Hair follicular keratinocyte (primary cell): ENCODE measurements around the gene EMILIN3. TPM values are rescaled to one million over a fixed set of nuclear protein-coding genes. Genes with fewer than 3 reads are reported as not detected.

ENCODE experiments used
- total RNA-seq: library from RNA; depleted of rRNA; stranded (reverse); fragments of >200 nt; gene quantifications from 2 replicates; pipeline ENCODE4 v1.2.3, GENCODE V29; 2015

The EMILIN3 gene, protein sequence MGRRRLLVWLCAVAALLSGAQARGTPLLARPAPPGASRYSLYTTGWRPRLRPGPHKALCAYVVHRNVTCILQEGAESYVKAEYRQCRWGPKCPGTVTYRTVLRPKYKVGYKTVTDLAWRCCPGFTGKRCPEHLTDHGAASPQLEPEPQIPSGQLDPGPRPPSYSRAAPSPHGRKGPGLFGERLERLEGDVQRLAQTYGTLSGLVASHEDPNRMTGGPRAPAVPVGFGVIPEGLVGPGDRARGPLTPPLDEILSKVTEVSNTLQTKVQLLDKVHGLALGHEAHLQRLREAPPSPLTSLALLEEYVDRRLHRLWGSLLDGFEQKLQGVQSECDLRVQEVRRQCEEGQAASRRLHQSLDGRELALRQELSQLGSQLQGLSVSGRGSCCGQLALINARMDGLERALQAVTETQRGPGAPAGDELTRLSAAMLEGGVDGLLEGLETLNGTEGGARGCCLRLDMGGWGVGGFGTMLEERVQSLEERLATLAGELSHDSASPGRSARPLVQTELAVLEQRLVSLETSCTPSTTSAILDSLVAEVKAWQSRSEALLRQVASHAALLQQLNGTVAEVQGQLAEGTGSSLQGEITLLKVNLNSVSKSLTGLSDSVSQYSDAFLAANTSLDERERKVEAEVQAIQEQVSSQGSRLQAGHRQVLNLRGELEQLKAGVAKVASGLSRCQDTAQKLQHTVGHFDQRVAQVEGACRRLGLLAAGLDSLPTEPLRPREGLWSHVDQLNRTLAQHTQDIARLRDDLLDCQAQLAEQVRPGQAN
- total RNA-seq, result 0.04 TPM in 1 of 2 replicates, not detected in the other

DNA sequence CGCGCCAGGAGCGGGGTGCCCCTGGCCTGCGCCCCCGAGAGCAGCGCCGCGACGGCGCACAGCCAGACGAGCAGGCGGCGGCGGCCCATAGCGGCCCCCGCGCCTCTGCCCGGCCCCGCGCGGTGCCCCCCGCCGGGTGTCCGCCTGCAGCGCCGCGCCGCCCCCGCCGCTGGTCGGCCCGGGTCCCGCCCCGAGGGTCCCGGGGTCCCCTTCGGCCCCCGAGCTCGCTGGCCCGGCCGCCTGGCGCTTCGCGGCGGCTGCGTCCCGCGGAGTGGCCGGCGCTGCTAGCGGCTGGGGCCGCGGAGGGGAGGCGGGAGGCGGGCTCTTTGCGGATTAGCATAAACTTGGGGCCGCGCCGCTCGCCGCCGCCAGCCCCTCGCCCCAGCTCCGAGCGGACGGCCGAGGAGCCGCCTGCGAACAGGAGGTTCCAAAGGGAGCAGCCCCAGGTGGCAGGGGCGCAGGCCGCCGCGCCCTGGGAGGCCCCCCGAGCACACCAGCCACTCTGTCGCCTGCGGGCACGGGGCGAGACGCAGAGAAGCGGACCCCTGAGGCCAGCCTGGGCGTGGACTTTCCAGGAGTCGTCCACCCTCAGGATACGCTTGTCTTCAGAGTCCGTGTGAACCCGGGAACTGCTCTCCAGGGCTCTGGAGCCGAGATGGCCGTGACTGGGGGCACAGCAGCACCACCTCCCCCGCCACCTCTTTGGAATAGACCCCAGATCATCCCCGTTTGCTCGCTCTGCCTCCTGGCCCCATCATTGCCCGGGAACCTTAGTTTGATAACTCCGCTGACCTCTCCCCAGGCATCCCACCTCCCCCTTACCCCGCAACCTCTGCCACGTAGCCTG is at the start of gene EMILIN3:
Gene EMILIN3 (minus strand): TSS at position 273 of the 847 bp plus-strand sequence. CDS start 184 bp downstream, at position 89.

DNA sequence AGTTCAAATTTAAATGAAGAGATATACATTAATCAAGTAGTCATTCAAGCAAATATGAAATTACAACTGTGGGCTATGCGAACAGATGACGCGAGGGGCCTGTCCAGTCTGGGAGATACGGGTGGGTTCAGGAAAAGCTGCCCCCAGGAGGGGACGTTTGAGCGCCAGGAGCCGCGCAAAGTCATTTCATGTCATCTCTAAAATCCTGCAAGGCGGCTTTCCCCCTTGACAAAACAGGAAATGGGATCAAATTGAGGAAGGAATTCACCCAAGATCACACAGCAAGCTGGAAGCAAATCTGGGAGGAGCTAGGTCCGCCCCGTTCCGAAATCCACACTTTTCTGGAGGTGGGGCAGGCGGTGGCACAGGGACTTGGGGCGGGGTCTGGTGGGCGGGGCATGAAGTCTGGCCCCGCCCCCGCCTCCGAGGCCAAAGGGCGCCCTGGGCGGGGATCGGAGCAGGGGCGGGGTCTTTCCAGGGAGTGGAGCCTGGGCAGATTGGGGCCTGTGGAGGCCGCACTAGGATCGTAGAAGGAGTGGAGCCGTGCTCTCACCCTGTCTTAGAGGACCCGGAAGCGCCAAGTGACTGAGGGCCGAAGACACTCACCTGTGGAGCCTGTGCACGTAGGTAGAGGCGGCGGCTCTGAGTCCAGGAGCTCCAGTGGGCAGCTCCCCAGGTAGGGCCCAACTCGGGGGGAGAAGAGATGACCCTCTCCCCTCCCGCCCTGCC is 26.1 kb downstream of the EMILIN3 start, which contains the start of gene LPIN3:
Gene LPIN3 (plus strand): TSS at position 495 of the 729 bp plus-strand sequence. CDS start 4,983 bp downstream, outside the sequence.

DNA sequence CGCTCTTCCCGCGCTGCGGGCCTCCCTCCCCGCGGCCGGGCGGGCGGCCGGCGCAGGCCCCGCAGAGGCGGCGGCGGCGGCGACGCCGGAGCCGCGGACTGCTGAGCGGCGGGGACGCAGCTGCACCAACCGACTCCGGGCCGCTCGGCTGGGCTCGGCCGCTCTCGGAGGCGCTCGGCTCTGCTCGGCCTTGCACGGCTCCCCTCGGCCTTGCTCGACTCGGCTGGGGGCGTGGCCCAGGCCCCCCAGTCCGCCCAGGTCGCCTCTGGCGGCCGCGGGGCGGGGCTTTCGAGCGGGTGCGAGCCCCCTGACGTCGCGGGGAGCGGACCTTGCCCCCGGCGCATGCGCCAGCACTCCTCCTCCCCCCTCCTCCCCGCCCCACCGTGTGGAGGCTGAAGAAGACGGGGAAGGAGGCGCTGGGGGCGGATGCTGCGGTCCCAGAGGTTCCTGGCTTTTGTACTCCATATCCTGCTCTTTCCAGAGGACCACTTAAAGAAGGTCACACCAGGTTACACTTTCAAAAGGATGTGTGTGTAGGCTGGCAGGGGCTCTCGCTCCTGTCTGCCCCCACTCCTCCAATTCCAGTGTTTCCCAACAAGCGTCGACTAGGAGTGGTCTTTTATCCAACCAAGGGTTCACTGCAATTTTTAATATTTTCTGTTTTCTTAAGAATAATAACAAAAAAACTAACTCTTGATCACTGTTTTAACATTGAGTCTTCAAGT is 48.9 kb downstream of the EMILIN3 start, which contains the start of gene ZHX3:
Gene ZHX3 (minus strand): TSS at position 186 of the 725 bp plus-strand sequence. CDS start 112,815 bp downstream, outside the sequence.

Other genes with a start within 250 kb of the EMILIN3 start
- 23.5 and 40.4 TPM in 2 replicates for gene PLCG1, start 229.3 kb downstream of the EMILIN3 start, total RNA-seq
- 7.9 and 9.7 TPM in 2 replicates for gene ZHX3, start 49.1 kb downstream of the EMILIN3 start, total RNA-seq
- gene LPIN3, start 26.0 kb downstream of the EMILIN3 start, total RNA-seq, result 9.3 and 16.2 TPM in 2 replicates